ENCODE results near the gene SFMBT2. TPM values are rescaled to one million over a fixed set of nuclear protein-coding genes. Genes with fewer than 3 reads are reported as not detected.
"Not testable (repeated sequence)": the region's sequence is repeated elsewhere in the genome, so short reads cannot be mapped to it uniquely, and the experiment has no call there.

Gene SFMBT2
- polyA plus RNA-seq, 1 experiment = 0.06 TPM

DNA sequence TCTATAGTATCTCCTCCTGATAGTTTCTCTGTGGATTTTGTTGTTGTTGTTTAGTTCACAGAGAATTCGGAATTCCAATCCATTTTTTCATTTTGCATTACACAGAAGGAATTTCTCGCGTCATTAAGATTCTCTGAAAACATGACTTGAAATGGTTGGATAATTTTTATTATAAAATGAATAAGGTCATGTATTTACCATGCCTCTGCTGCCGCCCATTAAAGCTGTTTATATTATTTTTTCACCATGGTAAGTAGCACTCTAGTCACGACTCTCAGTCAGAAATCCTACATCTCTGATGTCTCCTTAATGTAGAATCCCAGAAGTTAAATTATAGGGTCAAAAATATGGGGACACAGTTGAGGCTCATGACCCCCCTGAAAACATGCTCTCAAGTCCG, 19.1 kb downstream of the SFMBT2 start:
- TF ChIP-seq, protein P1, sequence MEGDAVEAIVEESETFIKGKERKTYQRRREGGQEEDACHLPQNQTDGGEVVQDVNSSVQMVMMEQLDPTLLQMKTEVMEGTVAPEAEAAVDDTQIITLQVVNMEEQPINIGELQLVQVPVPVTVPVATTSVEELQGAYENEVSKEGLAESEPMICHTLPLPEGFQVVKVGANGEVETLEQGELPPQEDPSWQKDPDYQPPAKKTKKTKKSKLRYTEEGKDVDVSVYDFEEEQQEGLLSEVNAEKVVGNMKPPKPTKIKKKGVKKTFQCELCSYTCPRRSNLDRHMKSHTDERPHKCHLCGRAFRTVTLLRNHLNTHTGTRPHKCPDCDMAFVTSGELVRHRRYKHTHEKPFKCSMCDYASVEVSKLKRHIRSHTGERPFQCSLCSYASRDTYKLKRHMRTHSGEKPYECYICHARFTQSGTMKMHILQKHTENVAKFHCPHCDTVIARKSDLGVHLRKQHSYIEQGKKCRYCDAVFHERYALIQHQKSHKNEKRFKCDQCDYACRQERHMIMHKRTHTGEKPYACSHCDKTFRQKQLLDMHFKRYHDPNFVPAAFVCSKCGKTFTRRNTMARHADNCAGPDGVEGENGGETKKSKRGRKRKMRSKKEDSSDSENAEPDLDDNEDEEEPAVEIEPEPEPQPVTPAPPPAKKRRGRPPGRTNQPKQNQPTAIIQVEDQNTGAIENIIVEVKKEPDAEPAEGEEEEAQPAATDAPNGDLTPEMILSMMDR (IDR thresholded peaks at IDR 0.05; ENCODE audit: insufficient read depth, low read depth, low read length) = no peak
- ChIA-PET POLR2A (no interaction called here), CTCF (no interaction called here)
- Histone ChIP-seq H3K4me3 (ENCODE audit: low read depth, low read length) (no peak overlapping the region), H3K27me3 (ENCODE audit: control insufficient read depth, insufficient read depth, low read length) (no peaks in the 10 kb centered on the region), H3K36me3 (ENCODE audit: control insufficient read depth, insufficient read depth, low read length) (no peaks in the 10 kb centered on the region)
- DNase-seq (ENCODE audit: low read depth) = no peak

DNA sequence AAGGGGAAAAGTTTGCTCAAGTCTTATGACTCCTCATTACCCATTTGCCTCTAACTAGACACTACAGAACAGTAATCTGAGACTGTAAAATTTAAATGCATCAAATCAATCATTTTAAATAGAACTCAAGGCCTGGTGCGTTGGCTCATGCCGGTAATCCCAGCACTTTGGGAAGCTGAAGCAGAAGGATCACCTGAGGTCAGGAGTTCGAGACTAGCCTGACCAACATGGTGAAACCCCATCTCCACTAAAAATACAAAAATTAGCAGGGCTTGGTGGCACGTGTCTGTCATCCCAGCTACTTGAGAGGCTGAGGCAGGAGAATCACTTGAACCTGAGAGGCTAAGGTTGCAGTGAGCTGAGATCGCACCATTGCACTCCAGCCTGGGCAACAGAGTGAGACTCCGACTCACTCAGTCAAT, 20.1 kb downstream of the SFMBT2 start:
- H3K4me3 ChIP-seq (ENCODE audit: low read depth, low read length); H3K36me3 ChIP-seq (ENCODE audit: control insufficient read depth, insufficient read depth, low read length); DNase-seq (ENCODE audit: low read depth); CTCF ChIA-PET; H3K27me3 ChIP-seq (ENCODE audit: control insufficient read depth, insufficient read depth, low read length); POLR2A ChIA-PET: not testable (repeated sequence)

DNA sequence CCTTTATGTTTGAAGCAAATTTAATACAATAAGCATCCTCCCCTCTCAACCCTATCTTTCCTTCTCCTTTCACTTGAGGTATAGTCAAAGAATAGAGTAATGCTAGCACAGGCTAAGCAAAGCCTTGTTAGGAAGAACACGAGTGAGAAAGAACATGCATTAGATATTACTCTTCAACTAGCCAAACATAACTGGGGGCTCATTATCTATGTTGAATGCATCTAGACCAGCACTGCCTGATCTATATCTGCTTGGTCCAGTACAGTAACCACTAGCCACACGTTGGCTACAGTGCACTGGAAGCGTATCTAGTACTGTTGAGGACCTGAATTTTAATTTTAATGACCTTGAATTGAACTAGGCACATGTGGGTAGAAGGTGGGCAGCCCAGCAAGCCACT, 21.0 kb downstream of the SFMBT2 start:
- TF ChIP-seq, protein P1 (IDR thresholded peaks at IDR 0.05; ENCODE audit: insufficient read depth, low read depth, low read length) = no peak
- ChIA-PET POLR2A (no interaction called here), CTCF (no interaction called here)
- no peaks in the 10 kb centered on the region for H3K36me3 ChIP-seq (ENCODE audit: control insufficient read depth, insufficient read depth, low read length)
- H3K27me3 ChIP-seq (ENCODE audit: control insufficient read depth, insufficient read depth, low read length) = no peaks in the 10 kb centered on the region
- DNase-seq (ENCODE audit: low read depth) = no peak
- no peak overlapping the region for H3K4me3 ChIP-seq (ENCODE audit: low read depth, low read length)

DNA sequence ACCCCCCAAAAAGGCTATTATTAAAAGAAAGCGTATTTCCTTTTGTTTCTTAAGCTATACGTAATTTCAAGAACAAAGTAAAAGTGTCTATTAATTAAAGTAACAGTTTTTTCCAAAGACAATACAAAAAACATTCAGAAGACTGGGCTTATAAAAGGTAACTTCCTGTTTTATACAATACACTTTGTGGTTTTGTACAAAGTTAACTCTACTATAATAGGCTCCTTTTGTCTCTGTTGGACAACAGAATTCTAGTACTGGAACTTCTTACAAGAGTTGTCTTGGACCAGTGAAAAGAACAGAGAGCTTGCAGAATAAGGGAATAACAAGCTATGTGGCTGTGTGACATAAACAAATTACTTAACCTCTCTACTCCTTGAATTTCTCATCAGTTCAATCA, 21.5 kb downstream of the SFMBT2 start:
- Histone ChIP-seq H3K4me3 (ENCODE audit: low read depth, low read length) (no peak overlapping the region), H3K36me3 (ENCODE audit: control insufficient read depth, insufficient read depth, low read length) (no peaks in the 10 kb centered on the region), H3K27me3 (ENCODE audit: control insufficient read depth, insufficient read depth, low read length) (no peaks in the 10 kb centered on the region)
- CTCF ChIA-PET = no interaction called here
- POLR2A ChIA-PET = no interaction called here
- DNase-seq (ENCODE audit: low read depth) = no peak
- TF ChIP-seq, protein P1 (IDR thresholded peaks at IDR 0.05; ENCODE audit: insufficient read depth, low read depth, low read length) = no peak

DNA sequence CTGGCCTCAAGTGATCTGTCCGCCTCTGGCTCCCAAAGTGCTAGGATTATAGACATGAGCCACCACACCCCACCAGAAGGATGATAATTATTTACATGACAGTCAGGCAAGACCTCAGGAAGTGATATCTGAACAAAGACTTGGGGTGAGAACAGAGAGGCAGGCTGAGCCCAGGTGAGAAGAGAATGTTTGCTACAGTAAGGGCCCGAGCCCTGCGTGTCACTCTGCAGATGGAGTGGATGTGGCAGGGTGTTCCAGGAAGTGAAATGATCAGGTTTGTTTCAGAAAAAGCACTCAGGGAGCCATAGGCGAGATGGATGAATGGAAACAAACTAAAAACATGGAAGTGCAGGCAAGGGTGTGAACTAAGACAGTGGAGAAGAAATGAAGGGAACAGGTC, 22.2 kb downstream of the SFMBT2 start:
- ChIA-PET CTCF (no interaction called here), POLR2A (no interaction called here)
- TF ChIP-seq, protein P1 (IDR thresholded peaks at IDR 0.05; ENCODE audit: insufficient read depth, low read depth, low read length) = no peak
- Histone ChIP-seq H3K27me3 (ENCODE audit: control insufficient read depth, insufficient read depth, low read length) (no peaks in the 10 kb centered on the region), H3K4me3 (ENCODE audit: low read depth, low read length) (no peak overlapping the region), H3K36me3 (ENCODE audit: control insufficient read depth, insufficient read depth, low read length) (no peaks in the 10 kb centered on the region)
- DNase-seq (ENCODE audit: low read depth) = no peak

DNA sequence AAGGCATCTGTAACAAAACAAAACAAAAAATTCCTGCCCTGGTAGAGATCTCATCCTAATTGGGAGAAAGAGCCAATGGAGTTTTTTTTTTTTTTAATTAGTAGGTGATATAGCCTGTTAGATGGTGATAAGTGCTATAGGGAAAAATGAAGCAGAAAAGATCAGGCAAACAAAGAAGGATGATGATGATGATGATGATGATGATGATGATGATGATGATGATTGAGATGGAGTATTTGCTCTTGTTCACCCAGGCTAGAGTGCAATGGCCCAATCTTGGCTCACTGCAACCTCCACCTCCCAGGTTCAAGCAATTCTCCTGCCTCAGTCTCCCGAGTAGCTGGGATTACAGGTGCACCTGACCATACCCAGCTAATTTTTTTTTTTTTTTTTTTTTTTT, 22.7 kb downstream of the SFMBT2 start:
- H3K4me3 ChIP-seq (ENCODE audit: low read depth, low read length); H3K27me3 ChIP-seq (ENCODE audit: control insufficient read depth, insufficient read depth, low read length); POLR2A ChIA-PET; H3K36me3 ChIP-seq (ENCODE audit: control insufficient read depth, insufficient read depth, low read length); CTCF ChIA-PET; DNase-seq (ENCODE audit: low read depth): not testable (repeated sequence)
